Retinal pigment epithelial cell (primary cell): ENCODE results near the gene KRTAP21-1.

ENCODE experiments used
- DNase-seq: peaks from one replicate; pipeline ENCODE4 v3.0.0-alpha.2; 2010; ENCODE audit warnings: low read depth
- H3K4me3 ChIP-seq: 2 replicates; pipeline ENCODE4 v1.5.1; 2011; ENCODE audit warnings: mild to moderate bottlenecking, low read length, control low read depth, moderate library complexity
- CTCF ChIP-seq: conservative IDR thresholded peaks from 2 replicates; pipeline ENCODE4 v1.5.1; 2011; ENCODE audit warnings: low read depth, low read length, control low read depth, inconsistent platforms

Gene KRTAP21-1

GRCh38 chr21:30714946-30715345 lies 40.3 kb downstream of the KRTAP21-1 start:
- H3K4me3 ChIP-seq: no peak overlapping the region
- no peak for TF ChIP-seq CTCF
- DNase-seq: no peak

- DNase-seq: no peak
- no peak overlapping the region for H3K4me3 ChIP-seq
- no peak for TF ChIP-seq CTCF
Observed at GRCh38 chr21:30714456-30714855, 40.8 kb downstream of the KRTAP21-1 start.

GRCh38 chr21:30713766-30714165 lies 41.5 kb downstream of the KRTAP21-1 start:
- DNase-seq: no peak
- H3K4me3 ChIP-seq: no peak overlapping the region
- no peak for TF ChIP-seq CTCF

- no peak for TF ChIP-seq CTCF
- DNase-seq: no peak
- H3K4me3 ChIP-seq: no peak overlapping the region
Observed at GRCh38 chr21:30710499-30710898, 44.7 kb downstream of the KRTAP21-1 start.

GRCh38 chr21:30707409-30707808 lies 47.8 kb downstream of the KRTAP21-1 start:
- TF ChIP-seq CTCF: no peak
- no peak for DNase-seq
- no peak overlapping the region for H3K4me3 ChIP-seq
